ENCODE data around the gene TMTC2. TPM values are rescaled to one million over a fixed set of nuclear protein-coding genes. Genes with fewer than 3 reads are reported as not detected.

The TMTC2 gene
- total RNA-seq, 2 experiments from 2014 or later: 1.8 to 2.1 TPM

GRCh38 chr12:83074358-83074894 is 387.7 kb downstream of the TMTC2 start:
- H3K27ac ChIP-seq (ENCODE audit: low read depth in 1 of 2, low read length in 2 of 2): no peak overlapping the region
- no peaks in the 10 kb centered on the region for H3K4me1 ChIP-seq (ENCODE audit: insufficient read depth, low read length)
- intact Hi-C loops (cut with DNase I, micrococcal nuclease): no loop called here
- TF ChIP-seq CTCF (IDR thresholded peaks at IDR 0.05): no peak
- H3K4me3 ChIP-seq (ENCODE audit: low read length): no peak overlapping the region
- DNase-seq (no peak), ATAC-seq (ENCODE audit: poor library complexity) (no peak)
- H3K27me3 Mint-ChIP-seq: no peaks in the 10 kb centered on the region
- no peaks in the 10 kb centered on the region for H3K36me3 Mint-ChIP-seq (ENCODE audit: low read depth)
- no peak overlapping the region for H3K27ac Mint-ChIP-seq
- H3K36me3 ChIP-seq (ENCODE audit: insufficient read depth, low read length): no peaks in the 10 kb centered on the region
- H3K4me1 Mint-ChIP-seq (ENCODE audit: low read depth): no peaks in the 10 kb centered on the region
- H3K9me3 ChIP-seq (ENCODE audit: control insufficient read depth in 1 of 2, insufficient read depth in 1 of 2, low read length in 2 of 2): peaks cover 0 to 9% of the 10 kb centered on the region in 2 experiments
- H3K27me3 ChIP-seq (ENCODE audit: control insufficient read depth in 1 of 2, insufficient read depth in 2 of 2, low read length in 2 of 2): no peaks in the 10 kb centered on the region
- H3K4me3 Mint-ChIP-seq: no peak overlapping the region
- CTCF ChIA-PET: no interaction called here
- POLR2A ChIA-PET: no interaction called here
- H3K9me3 Mint-ChIP-seq: peaks cover 15% of the 10 kb centered on the region

DNA sequence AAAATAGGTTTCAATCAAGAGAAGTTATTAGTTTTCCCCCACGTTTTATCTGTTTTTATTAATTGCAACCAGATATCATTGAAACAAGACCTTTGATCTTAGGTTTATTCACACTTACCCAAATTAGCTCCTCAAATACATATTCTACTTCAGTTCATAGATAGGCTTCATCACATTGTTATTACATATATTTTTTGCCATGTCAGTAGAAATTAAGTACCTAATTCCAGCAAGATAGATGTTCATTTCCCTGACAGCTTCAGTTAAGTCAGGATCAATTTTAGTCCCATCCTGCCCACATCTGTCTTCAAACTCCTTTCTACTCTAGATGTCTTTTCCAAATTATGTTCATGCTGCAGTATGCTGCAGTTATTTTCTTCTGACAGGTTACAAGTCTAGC is 388.8 kb downstream of the TMTC2 start:
- no peak for ATAC-seq (ENCODE audit: poor library complexity)
- no peaks in the 10 kb centered on the region for H3K36me3 ChIP-seq (ENCODE audit: insufficient read depth, low read length)
- no peak for TF ChIP-seq CTCF (IDR thresholded peaks at IDR 0.05)
- no peaks in the 10 kb centered on the region for H3K27me3 ChIP-seq (ENCODE audit: control insufficient read depth in 1 of 2, insufficient read depth in 2 of 2, low read length in 2 of 2)
- H3K36me3 Mint-ChIP-seq (ENCODE audit: low read depth): no peaks in the 10 kb centered on the region
- H3K4me3 Mint-ChIP-seq: no peak overlapping the region
- no peak overlapping the region for H3K4me3 ChIP-seq (ENCODE audit: low read length)
- no peaks in the 10 kb centered on the region for H3K4me1 Mint-ChIP-seq (ENCODE audit: low read depth)
- no peak for DNase-seq
- peaks cover 0 to 9% of the 10 kb centered on the region in 2 experiments for H3K9me3 ChIP-seq (ENCODE audit: control insufficient read depth in 1 of 2, insufficient read depth in 1 of 2, low read length in 2 of 2)
- no peaks in the 10 kb centered on the region for H3K27me3 Mint-ChIP-seq
- no peak overlapping the region for H3K27ac Mint-ChIP-seq
- intact Hi-C loops (cut with DNase I, micrococcal nuclease): no loop called here
- CTCF ChIA-PET: no interaction called here
- H3K27ac ChIP-seq (ENCODE audit: low read depth in 1 of 2, low read length in 2 of 2): no peak overlapping the region
- H3K4me1 ChIP-seq (ENCODE audit: insufficient read depth, low read length): no peaks in the 10 kb centered on the region
- peaks cover 15% of the 10 kb centered on the region for H3K9me3 Mint-ChIP-seq
- POLR2A ChIA-PET: no interaction called here

GRCh38 chr12:83077041-83077440 is 390.3 kb downstream of the TMTC2 start:
- no peak for TF ChIP-seq CTCF (IDR thresholded peaks at IDR 0.05)
- intact Hi-C loops (cut with DNase I, micrococcal nuclease): no loop called here
- peaks cover 0 to 9% of the 10 kb centered on the region in 2 experiments for H3K9me3 ChIP-seq (ENCODE audit: control insufficient read depth in 1 of 2, insufficient read depth in 1 of 2, low read length in 2 of 2)
- H3K36me3 Mint-ChIP-seq (ENCODE audit: low read depth): no peaks in the 10 kb centered on the region
- ChIA-PET POLR2A (no interaction called here), CTCF (no interaction called here)
- DNase-seq: no peak
- no peaks in the 10 kb centered on the region for H3K4me1 ChIP-seq (ENCODE audit: insufficient read depth, low read length)
- H3K27ac Mint-ChIP-seq: no peak overlapping the region
- H3K4me1 Mint-ChIP-seq (ENCODE audit: low read depth): no peaks in the 10 kb centered on the region
- H3K9me3 Mint-ChIP-seq: peaks cover 12% of the 10 kb centered on the region
- H3K27ac ChIP-seq (ENCODE audit: low read depth in 1 of 2, low read length in 2 of 2): no peak overlapping the region
- ATAC-seq (ENCODE audit: poor library complexity): no peak
- H3K4me3 ChIP-seq (ENCODE audit: low read length): no peak overlapping the region
- H3K4me3 Mint-ChIP-seq: no peak overlapping the region
- H3K27me3 Mint-ChIP-seq: no peaks in the 10 kb centered on the region
- H3K27me3 ChIP-seq (ENCODE audit: control insufficient read depth in 1 of 2, insufficient read depth in 2 of 2, low read length in 2 of 2): no peaks in the 10 kb centered on the region
- no peaks in the 10 kb centered on the region for H3K36me3 ChIP-seq (ENCODE audit: insufficient read depth, low read length)

All from CD4-positive, alpha-beta T cell (primary cell).